Gastrocnemius medialis (tissue), 4 donors: ENCODE measurements around the gene S100A16.
A peak's percentile ranks its signal among the peaks of the same experiment; 100 is the strongest.

Experiments used
- CTCF ChIP-seq, 5 experiments: fragments of 450-650 bp in 3 of 5; fragments of 200-600 bp in 2 of 5; sonication (generic) in 2 of 5; IDR thresholded peaks in 4 of 5; conservative IDR thresholded peaks in 1 of 5; 1 replicate in 4 of 5; 2 replicates in 1 of 5; pipeline ENCODE4 v1.5.1; 2016 to 2019; ENCODE audit warnings: antibody characterized with exemption in 5 of 5, mild to moderate bottlenecking in 3 of 5, moderate library complexity in 3 of 5
- POLR2A ChIP-seq, 2 donors: fragments of 450-650 bp; IDR thresholded peaks; one replicate each; pipeline ENCODE4 v1.6.1; 2017; ENCODE audit warnings: antibody characterized with exemption in 2 of 2, mild to moderate bottlenecking in 2 of 2, moderate library complexity in 2 of 2

DNA sequence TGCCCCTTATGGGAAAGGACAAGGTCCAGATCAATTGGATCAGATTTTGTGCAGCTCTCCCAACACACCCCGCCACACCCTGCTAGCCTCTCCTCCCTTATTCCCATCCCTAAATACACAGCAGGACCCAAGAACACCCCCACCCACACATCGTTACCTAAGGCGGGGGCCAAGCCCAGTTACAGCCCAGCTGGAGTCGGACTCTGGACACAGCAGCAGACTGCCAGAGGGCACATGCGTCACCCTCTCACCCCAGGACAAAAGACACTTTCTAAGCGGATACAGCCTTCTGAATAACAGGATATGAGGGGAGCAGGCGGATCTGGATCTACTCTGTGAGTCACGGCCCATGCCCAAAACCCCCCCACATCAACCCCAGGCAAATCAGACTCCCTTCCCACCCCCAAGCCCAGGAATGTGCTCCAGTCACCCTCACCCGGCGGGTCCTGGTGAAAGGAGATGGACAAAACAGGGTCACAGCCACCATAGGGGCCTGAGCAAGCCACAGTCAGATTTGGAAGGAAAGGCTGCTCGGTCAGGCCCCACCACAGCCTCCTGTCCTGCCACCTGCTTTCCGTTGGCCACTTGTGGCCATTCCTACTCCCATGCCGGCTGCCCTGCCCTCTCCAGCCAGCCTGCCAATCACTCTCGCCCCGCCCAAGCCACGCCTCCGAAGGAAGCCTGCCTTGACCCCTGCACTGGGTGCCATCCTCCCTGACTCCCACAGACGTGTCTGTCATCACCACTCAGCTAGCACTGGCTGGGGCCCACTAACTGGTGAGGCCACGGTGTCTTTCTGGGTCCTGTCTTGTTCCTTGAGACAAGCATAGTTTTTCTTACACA lies 4.0 kb downstream of the S100A16 start:
- no peak for TF ChIP-seq CTCF (IDR thresholded peaks at IDR 0.05 in 4 of 5, conservative IDR thresholded peaks at IDR 0.05 in 1 of 5)
- peak; percentile 45 to 74 for TF ChIP-seq POLR2A (IDR thresholded peaks at IDR 0.05)
